ENCODE results near the gene OLFML2B.

GRCh38 chr1:162023547-162024501 lies at the start of gene OLFML2B:
- TF ChIP-seq TAF1 (IDR thresholded peaks at IDR 0.05; ENCODE audit: borderline replicate concordance, insufficient read depth, low read length) (no peak), REST (IDR thresholded peaks at IDR 0.05; ENCODE audit: insufficient read depth in 1 of 2, low read depth in 2 of 2, low read length in 2 of 2) (no peak), POLR2AphosphoS5 (IDR thresholded peaks at IDR 0.05; ENCODE audit: low read depth, low read length) (peak; percentile 71)
